Neural progenitor cell (in vitro differentiated cells): ENCODE data around the gene POLR1G. TPM values are rescaled to one million over a fixed set of nuclear protein-coding genes. Genes with fewer than 3 reads are reported as not detected.
"Not testable (repeated sequence)": the region's sequence is repeated elsewhere in the genome, so short reads cannot be mapped to it uniquely, and the experiment has no call there.

ENCODE experiments used
- DNase-seq: peaks from one replicate; pipeline ENCODE4 v3.0.0-alpha.2; 2016; ENCODE audit warnings: low spot score
- H2AFZ ChIP-seq: fragments of 200-600 bp; sonication (generic); replicated peaks from 2 replicates; pipeline ENCODE4 v1.6.1; 2016; ENCODE audit warnings: antibody characterized with exemption
- H3F3A ChIP-seq: fragments of 200-600 bp; sonication (generic); 2 replicates; pipeline ENCODE4 v1.6.1; 2016; ENCODE audit warnings: antibody characterized with exemption, low read depth
- H3K27ac ChIP-seq: fragments of 200-600 bp; sonication (generic); 2 replicates; pipeline ENCODE4 v1.5.1; 2016; ENCODE audit warnings: mild to moderate bottlenecking
- H3K27me3 ChIP-seq: fragments of 200-600 bp; sonication (generic); 2 replicates; pipeline ENCODE4 v1.6.1; 2016; ENCODE audit warnings: mild to moderate bottlenecking, moderate library complexity
- H3K36me3 ChIP-seq: fragments of 200-600 bp; sonication (generic); 2 replicates; pipeline ENCODE4 v1.5.1; 2016
- H3K4me1 ChIP-seq: fragments of 200-600 bp; sonication (generic); 2 replicates; pipeline ENCODE4 v1.6.1; 2016; ENCODE audit warnings: mixed run types
- H3K4me2 ChIP-seq: fragments of 200-600 bp; sonication (generic); 2 replicates; pipeline ENCODE4 v1.6.1; 2016
- H3K4me3 ChIP-seq: fragments of 200-600 bp; sonication (generic); 2 replicates; pipeline ENCODE4 v1.5.1; 2016
- H3K79me2 ChIP-seq: fragments of 200-600 bp; sonication (generic); 2 replicates; pipeline ENCODE4 v1.6.1; 2016; ENCODE audit warnings: low read depth
- H3K9ac ChIP-seq: fragments of 200-600 bp; sonication (generic); 2 replicates; pipeline ENCODE4 v1.6.1; 2016
- H3K9me3 ChIP-seq: fragments of 200-600 bp; sonication (generic); 2 replicates; pipeline ENCODE4 v1.5.1; 2016; ENCODE audit warnings: low read depth
- H4K20me1 ChIP-seq: fragments of 200-600 bp; sonication (generic); 2 replicates; pipeline ENCODE4 v1.6.1; 2016; ENCODE audit warnings: low read depth
- H3K27ac Mint-ChIP-seq: 3 replicates; pipeline ENCODE4 v1.8.0; 2021; ENCODE audit warnings: mixed read lengths
- H3K27me3 Mint-ChIP-seq: 2 replicates; pipeline ENCODE4 v1.8.0; 2022; ENCODE audit warnings: low read depth, mild to moderate bottlenecking, inconsistent platforms, moderate library complexity, mixed read lengths; ENCODE audit not compliant: insufficient read depth
- H3K36me3 Mint-ChIP-seq: 3 replicates; pipeline ENCODE4 v1.8.0; 2021; ENCODE audit warnings: mixed read lengths
- H3K4me1 Mint-ChIP-seq: 3 replicates; pipeline ENCODE4 v1.8.0; 2021; ENCODE audit warnings: mixed read lengths
- H3K4me3 Mint-ChIP-seq: 3 replicates; pipeline ENCODE4 v1.8.0; 2021; ENCODE audit warnings: mild to moderate bottlenecking, moderate library complexity, mixed read lengths
- H3K9me3 Mint-ChIP-seq: 3 replicates; pipeline ENCODE4 v1.8.0; 2020; ENCODE audit warnings: mixed read lengths
- CTCF ChIP-seq: fragments of 200-600 bp; sonication (generic); IDR thresholded peaks from 2 replicates; pipeline ENCODE4 v1.5.1; 2017; ENCODE audit warnings: antibody characterized with exemption, mild to moderate bottlenecking
- EZH2 ChIP-seq: fragments of 200-600 bp; sonication (generic); IDR thresholded peaks from 2 replicates; pipeline ENCODE4 v1.6.1; 2017; ENCODE audit warnings: antibody characterized with exemption, mild to moderate bottlenecking, moderate library complexity
- EZH2phosphoT487 ChIP-seq: fragments of 200-600 bp; sonication (generic); IDR thresholded peaks from 2 replicates; pipeline ENCODE4 v1.6.1; 2017; ENCODE audit warnings: antibody characterized with exemption
- total RNA-seq: library from RNA; depleted of rRNA; stranded (reverse); fragments of >200 nt; gene quantifications from 2 replicates; pipeline ENCODE4 v1.2.3, GENCODE V29; 2015; ENCODE audit warnings: low replicate concordance

Gene POLR1G
- total RNA-seq, 1 donor from 2014 or later, result 6.8 TPM

DNA sequence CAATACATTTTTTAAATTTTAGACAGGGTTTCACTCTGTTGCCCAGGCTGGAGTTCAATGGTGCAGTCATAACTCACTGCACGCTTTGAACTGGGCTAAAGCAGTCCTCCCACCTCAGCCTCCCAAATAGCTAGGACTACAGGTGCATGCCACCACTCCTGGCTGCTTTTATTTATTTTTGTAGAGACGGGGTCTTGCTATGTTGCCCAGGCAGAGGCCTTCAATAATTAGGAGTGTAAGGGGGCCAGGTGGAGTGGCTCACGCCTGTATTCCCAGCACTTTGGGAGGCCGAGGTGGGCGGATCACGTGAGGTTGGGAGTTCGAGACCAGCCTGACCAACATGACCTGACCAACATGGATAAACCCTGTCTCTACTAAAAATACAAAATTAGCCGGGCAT, 26.1 kb downstream of the POLR1G start:
- not testable (repeated sequence) for H3K27me3 Mint-ChIP-seq, H3K4me3 Mint-ChIP-seq, H3K36me3 Mint-ChIP-seq, H3K9ac ChIP-seq, H3K36me3 ChIP-seq, H3K27ac ChIP-seq, H3K4me1 Mint-ChIP-seq, H4K20me1 ChIP-seq, H3K27ac Mint-ChIP-seq, H3K9me3 ChIP-seq, H3K4me2 ChIP-seq, H3K9me3 Mint-ChIP-seq, H3K4me3 ChIP-seq, DNase-seq, H2AFZ ChIP-seq, H3K79me2 ChIP-seq, H3K4me1 ChIP-seq
- Histone ChIP-seq H3F3A (peaks cover 26% of the 10 kb centered on the region), H3K27me3 (peaks cover 15% of the 10 kb centered on the region)

DNA sequence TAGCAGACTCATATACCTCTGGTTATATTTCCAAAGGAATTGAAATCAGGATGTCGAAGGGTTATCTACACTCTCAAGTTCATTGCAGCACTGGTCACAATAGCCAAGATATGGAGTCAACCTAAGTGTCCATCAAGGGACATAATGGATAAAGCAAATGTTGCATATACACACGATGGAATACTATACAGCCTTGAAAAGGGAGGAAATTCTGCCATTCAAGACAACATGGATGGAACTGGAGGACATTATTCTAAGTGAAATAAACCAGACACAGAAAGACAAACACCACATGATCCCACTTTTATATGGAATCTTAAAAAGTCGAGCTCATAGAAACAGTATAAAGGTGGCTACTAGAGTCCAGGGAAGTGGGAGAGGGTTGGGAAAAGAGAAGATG, 30.9 kb downstream of the POLR1G start:
- H3K36me3 ChIP-seq, result no peaks in the 10 kb centered on the region
- no peaks in the 10 kb centered on the region for H3K79me2 ChIP-seq
- Mint-ChIP-seq H3K27ac (no peak overlapping the region), H3K36me3 (no peaks in the 10 kb centered on the region), H3K9me3 (no peaks in the 10 kb centered on the region), H3K4me3 (peak overlapping the region; percentile 14), H3K4me1 (peaks cover 13% of the 10 kb centered on the region), H3K27me3 (peaks cover 18% of the 10 kb centered on the region)
- no peak overlapping the region for H3K4me2 ChIP-seq
- no peak overlapping the region for H3K4me3 ChIP-seq
- H3K4me1 ChIP-seq, result peaks cover 4% of the 10 kb centered on the region
- no peaks in the 10 kb centered on the region for H3K27me3 ChIP-seq
- H3K27ac ChIP-seq, result no peak overlapping the region
- TF ChIP-seq EZH2phosphoT487, result no peak
- H3K9me3 ChIP-seq, result no peaks in the 10 kb centered on the region
- H3K9ac ChIP-seq, result no peak overlapping the region
- peaks cover 24% of the 10 kb centered on the region for H3F3A ChIP-seq
- H2AFZ ChIP-seq, result no peak overlapping the region
- H4K20me1 ChIP-seq, result no peaks in the 10 kb centered on the region
- no peak for DNase-seq

DNA sequence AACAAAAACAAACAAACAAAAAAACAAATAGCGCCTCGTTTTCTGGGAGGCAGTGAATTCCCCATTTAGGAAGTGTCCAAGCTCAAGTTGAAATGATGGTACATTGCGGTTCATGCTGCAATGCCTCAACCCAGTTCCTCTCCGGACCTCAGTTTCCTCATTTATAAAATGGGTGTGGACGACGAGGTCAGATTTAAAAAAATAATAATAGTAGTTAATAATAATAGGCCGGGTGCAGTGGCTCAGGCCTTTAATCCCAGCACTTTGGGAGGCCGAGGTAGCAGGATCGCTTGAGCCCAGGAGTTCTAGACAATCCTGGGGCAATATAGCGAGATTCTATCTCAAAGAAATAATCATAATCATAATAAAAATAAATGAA, 32.7 kb downstream of the POLR1G start:
- H2AFZ ChIP-seq, result no peak overlapping the region
- TF ChIP-seq EZH2 (no peak), EZH2phosphoT487 (no peak), CTCF (no peak)
- no peaks in the 10 kb centered on the region for H4K20me1 ChIP-seq
- no peak overlapping the region for H3K4me2 ChIP-seq
- peaks cover 41% of the 10 kb centered on the region for H3F3A ChIP-seq
- H3K36me3 ChIP-seq, result no peaks in the 10 kb centered on the region
- DNase-seq, result no peak
- H3K27me3 Mint-ChIP-seq, result peaks cover 25% of the 10 kb centered on the region
- H3K36me3 Mint-ChIP-seq, result no peaks in the 10 kb centered on the region
- H3K4me3 Mint-ChIP-seq, result peak overlapping the region; percentile 60
- H3K4me1 Mint-ChIP-seq, result peaks cover 27% of the 10 kb centered on the region
- no peak overlapping the region for H3K27ac Mint-ChIP-seq
- H3K4me3 ChIP-seq, result peak overlapping the region; percentile 99
- H3K9me3 Mint-ChIP-seq, result no peaks in the 10 kb centered on the region
- H3K27ac ChIP-seq, result no peak overlapping the region
- peaks cover 4% of the 10 kb centered on the region for H3K4me1 ChIP-seq
- no peak overlapping the region for H3K9ac ChIP-seq
- H3K79me2 ChIP-seq, result no peaks in the 10 kb centered on the region
- no peaks in the 10 kb centered on the region for H3K9me3 ChIP-seq
- no peaks in the 10 kb centered on the region for H3K27me3 ChIP-seq

DNA sequence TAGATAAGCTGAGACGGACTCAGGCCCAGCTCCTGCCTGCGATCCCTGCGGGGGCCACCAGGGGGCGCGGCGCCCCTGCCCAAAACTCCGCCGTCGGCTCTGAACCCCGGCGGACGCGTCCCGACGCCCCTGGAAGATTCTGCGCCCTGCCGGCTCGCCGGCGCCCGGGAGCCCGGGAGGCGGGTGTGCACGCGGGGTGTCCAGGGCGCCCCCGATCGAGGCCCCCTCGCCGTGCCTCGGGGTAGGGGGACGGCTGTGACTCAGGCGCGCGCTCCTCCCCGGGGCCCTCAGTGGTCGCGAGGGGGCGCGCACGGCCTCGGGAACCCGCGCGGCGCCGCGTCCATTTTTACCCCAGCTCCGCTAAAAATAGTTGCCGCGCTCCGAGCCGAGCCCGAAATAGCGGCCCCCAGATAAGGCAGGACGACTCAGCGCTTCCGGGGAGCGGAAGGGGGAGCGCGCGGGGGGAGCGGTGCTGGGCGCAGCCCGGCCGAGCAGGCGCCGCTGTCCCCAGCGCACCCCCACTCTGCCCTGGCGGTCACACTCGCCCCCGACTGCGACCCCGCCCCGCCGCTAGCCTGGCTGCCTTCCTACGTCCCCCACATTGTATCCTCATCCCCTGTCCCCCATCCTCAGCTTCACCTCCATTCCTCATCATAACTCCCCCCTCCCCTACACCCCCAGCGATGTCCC, 33.3 kb downstream of the POLR1G start:
- Histone ChIP-seq H2AFZ (peak overlapping the region; percentile 99), H3K27ac (no peak overlapping the region), H3K9ac (peak overlapping the region; percentile 46), H4K20me1 (no peaks in the 10 kb centered on the region), H3F3A (peaks cover 45% of the 10 kb centered on the region), H3K4me2 (peak overlapping the region; percentile 69), H3K36me3 (no peaks in the 10 kb centered on the region), H3K9me3 (no peaks in the 10 kb centered on the region), H3K4me3 (peak overlapping the region; percentile 99), H3K4me1 (peaks cover 8% of the 10 kb centered on the region), H3K27me3 (peaks cover 2% of the 10 kb centered on the region), H3K79me2 (no peaks in the 10 kb centered on the region)
- Mint-ChIP-seq H3K27me3 (peaks cover 22% of the 10 kb centered on the region), H3K27ac (peak overlapping the region; percentile 92), H3K4me3 (peak overlapping the region; percentile 83), H3K9me3 (no peaks in the 10 kb centered on the region), H3K4me1 (peaks cover 32% of the 10 kb centered on the region), H3K36me3 (no peaks in the 10 kb centered on the region)
- DNase-seq, result peak; percentile 88
- TF ChIP-seq CTCF (peak; percentile 99), EZH2 (peak; percentile 49), EZH2phosphoT487 (no peak)
